K562 (cell line): Measurements from ENCODE around the gene CARS2. TPM values are rescaled to one million over a fixed set of nuclear protein-coding genes. Genes with fewer than 3 reads are reported as not detected.

Experiments used
- ATAC-seq: fragments of 200-7000 bp; cut with Tn5 transposase; 3 replicates; pipeline ENCODE4 v1.9.1; 2020; ENCODE audit warnings: moderate library complexity
- BruUV-seq: library from RNA; stranded (reverse); fragments of 400-500 nt; replicated peaks from 2 replicates; lab custom pipeline; 2021; lab: Mats Ljungman, UMichigan
- CTCF ChIA-PET: fragments of 300-600 bp; formaldehyde crosslinking; extraction: SDS; loops from one replicate; lab custom pipeline; 2021; ENCODE audit warnings: low intra/inter-chr PET ratio; lab: Yijun Ruan, JAX
- POLR2A ChIA-PET: fragments of 300-600, 350-650 bp; sonication (Branson Sonifier 250); formaldehyde crosslinking; extraction: SDS; loops from one replicate; lab custom pipeline; 2021; ENCODE audit warnings: antibody characterized with exemption, inconsistent platforms; lab: Yijun Ruan, JAX
- DNase-seq, 4 experiments: peaks; one replicate each; pipeline versions ENCODE4 v3.0.0 to v3.0.0-alpha.2; 2011 to 2018; ENCODE audit warnings: low spot score in 3 of 4, mixed read lengths in 3 of 4; ENCODE audit errors: extremely low read depth in 1 of 4
- FAIRE-seq: peaks from 2 replicates; lab custom pipeline; 2011; peaks lifted over from hg19 to GRCh38; lab: Jason Lieb, UNC
- H2AFZ ChIP-seq: 2 replicates; pipeline ENCODE4 v1.6.0; 2011; ENCODE audit warnings: low read depth, low read length, control low read depth, inconsistent platforms
- H3K27ac ChIP-seq: fragments of 200-600 bp; 3 replicates; pipeline ENCODE4 v1.8.0; 2011; ENCODE audit warnings: low read depth, mild to moderate bottlenecking, control low read depth, inconsistent platforms, low read length, moderate library complexity, mixed read lengths; ENCODE audit errors: extremely low read depth
- H3K27me3 ChIP-seq, 2 experiments: fragments of 300-600 bp in 1 of 2; 2 replicates in 1 of 2; 3 replicates in 1 of 2; pipeline versions ENCODE4 v1.6.0 to v1.8.0; 2011; ENCODE audit warnings: inconsistent platforms in 2 of 2, low read length in 2 of 2, mild to moderate bottlenecking in 1 of 2, mixed read lengths in 1 of 2, moderate library complexity in 1 of 2; ENCODE audit not compliant: control insufficient read depth in 2 of 2, insufficient read depth in 2 of 2
- H3K36me3 ChIP-seq: fragments of 300-600 bp; 3 replicates; pipeline ENCODE4 v1.8.0; 2011; ENCODE audit warnings: mild to moderate bottlenecking, low read length, inconsistent platforms; ENCODE audit not compliant: control insufficient read depth, insufficient read depth
- H3K4me1 ChIP-seq, 2 experiments: fragments of 200-600 bp in 1 of 2; replicated peaks in 1 of 2; 2 replicates in 1 of 2; 3 replicates in 1 of 2; pipeline versions ENCODE4 v1.5.1 to v1.8.0; 2011; ENCODE audit warnings: inconsistent platforms in 2 of 2, low read length in 2 of 2, mild to moderate bottlenecking in 1 of 2, mixed read lengths in 1 of 2, moderate library complexity in 1 of 2; ENCODE audit not compliant: control insufficient read depth in 2 of 2, insufficient read depth in 2 of 2
- H3K4me2 ChIP-seq: 2 replicates; pipeline ENCODE4 v1.6.1; 2011; ENCODE audit warnings: low read length, control low read depth, inconsistent platforms, mixed read lengths; ENCODE audit not compliant: insufficient read depth
- H3K4me3 ChIP-seq: fragments of 200-600 bp; sonication (generic), shearing (Covaris generic); 2 replicates; pipeline ENCODE4 v1.5.1; 2016; ENCODE audit warnings: control low read depth, inconsistent platforms
- H3K79me2 ChIP-seq: fragments of 200-600 bp; 3 replicates; pipeline ENCODE4 v1.8.0; 2011; ENCODE audit warnings: low read length, inconsistent platforms; ENCODE audit not compliant: control insufficient read depth, insufficient read depth
- H3K9ac ChIP-seq, 2 experiments: 2 replicates each; pipeline versions ENCODE4 v1.6.0 to v1.6.1; 2011; ENCODE audit warnings: low read depth in 2 of 2, low read length in 2 of 2, control low read depth in 1 of 2, inconsistent platforms in 1 of 2, mild to moderate bottlenecking in 1 of 2, mixed read lengths in 1 of 2; ENCODE audit not compliant: insufficient read depth in 1 of 2
- H3K9me1 ChIP-seq: one replicate; pipeline ENCODE4 v1.6.0; 2011; ENCODE audit warnings: inconsistent platforms, mild to moderate bottlenecking, low read length, moderate library complexity; ENCODE audit not compliant: control insufficient read depth, insufficient read depth
- H3K9me3 ChIP-seq: replicated peaks from 2 replicates; pipeline ENCODE4 v1.5.1; 2011; ENCODE audit warnings: low read depth, low read length, inconsistent platforms; ENCODE audit not compliant: control insufficient read depth, insufficient read depth
- H4K20me1 ChIP-seq: replicated peaks from 2 replicates; pipeline ENCODE4 v1.6.1; 2011; ENCODE audit warnings: low read length, inconsistent platforms, mixed read lengths; ENCODE audit not compliant: control insufficient read depth, insufficient read depth
- AFF1 ChIP-seq, 2 experiments: fragments of 450-650 bp; IDR thresholded peaks; 2 replicates each; pipeline ENCODE4 v1.6.1; 2018; ENCODE audit warnings: mild to moderate bottlenecking in 2 of 2, low read depth in 1 of 2; ENCODE audit not compliant: partially characterized antibody in 2 of 2
- CHCHD3 ChIP-seq: fragments of 250-450 bp; sonication (Bioruptor Pico); IDR thresholded peaks from 2 replicates; pipeline ENCODE4 v2.1.2; 2022; ENCODE audit warnings: mild to moderate bottlenecking
- CUX1 ChIP-seq: fragments of 200-800 bp; sonication (Bioruptor generic); IDR thresholded peaks from 2 replicates; pipeline ENCODE4 v1.6.1; 2016; ENCODE audit warnings: missing genetic modification characterization, missing compliant biosample characterization
- HMBOX1 ChIP-seq: sonication (generic); IDR thresholded peaks from 2 replicates; pipeline ENCODE4 v1.6.1; 2016
- MAFG ChIP-seq: fragments of 450-650 bp; conservative IDR thresholded peaks from 2 replicates; pipeline ENCODE4 v1.6.1; 2016; ENCODE audit warnings: missing genetic modification characterization, missing compliant biosample characterization
- MEF2A ChIP-seq: IDR thresholded peaks from 2 replicates; pipeline ENCODE4 v1.6.1; 2011; ENCODE audit warnings: low read depth, mild to moderate bottlenecking, low read length, moderate library complexity; ENCODE audit not compliant: control insufficient read depth
- POLR3A ChIP-seq: IDR thresholded peaks from 2 replicates; pipeline ENCODE4 v1.6.1; 2011; ENCODE audit warnings: borderline replicate concordance, mild to moderate bottlenecking, moderate library complexity; ENCODE audit not compliant: insufficient read length, insufficient read depth; ENCODE audit errors: extremely low read depth
- WGBS: fragments of 100-300 bp; shearing (Covaris generic); methylation state at CpG from one replicate; pipeline ENCODE4 v1.1.6; 2016; ENCODE audit warnings: low coverage, mixed read lengths; ENCODE audit not compliant: insufficient coverage; ENCODE audit errors: missing lambda C conversion rate; 5-methylcytosine and 5-hydroxymethylcytosine counted together
- in situ Hi-C: fragments of 300-500 bp; cut with MboI; formaldehyde crosslinking; loops from 4 replicates; pipeline ENCODE4 v1.15.0; 2018; ENCODE audit warnings: inconsistent platforms, mixed read lengths
- intact Hi-C: fragments of 100-400 bp; cut with micrococcal nuclease; formaldehyde crosslinking; loops from 2 replicates; pipeline ENCODE4 v1.14.2; 2022
- polyA plus RNA-seq, 8 experiments: library from polyadenylated mRNA; depleted of rRNA in 4 of 8; stranded (reverse) in 5 of 8; unstranded in 3 of 8; fragments of >200 nt; fragmentation: Nextera tagmentation in 2 of 8; fragmentation: Illumina TruSeq in 1 of 8; extraction: Ambion mirVana in 2 of 8; extraction: Trizol in 1 of 8; gene quantifications; 2 replicates each; pipeline versions ENCODE4 v1.2.1 to v1.2.3, GENCODE V29; 2011 to 2014; ENCODE audit warnings: inconsistent platforms in 1 of 8, missing spikeins in 1 of 8
- total RNA-seq, 7 experiments: library from RNA; depleted of rRNA in 6 of 7; stranded (reverse); fragments of >200 nt in 6 of 7; fragmentation: Illumina TruSeq in 2 of 7; extraction: Trizol in 2 of 7; gene quantifications; 2 replicates each; pipeline versions ENCODE4 v1.2.1 to v1.2.3, GENCODE V29; 2011 to 2021; ENCODE audit warnings: low replicate concordance in 1 of 7

Gene CARS2
- total and polyA plus RNA-seq, 9 of the 15 experiments (the other 6 are each of a cell fraction or from before 2014, with no cell fraction given) = 1.7 to 37.4 (median 30.5) TPM

GRCh38 chr13:110676595-110677587 is 29.0 kb downstream of the CARS2 start:
- no peaks in the 10 kb centered on the region; a peak in 1 of 5 replicates for H3K4me1 ChIP-seq
- H3K9me3 ChIP-seq = no peaks in the 10 kb centered on the region
- no peaks in the 10 kb centered on the region for H3K9me1 ChIP-seq
- peaks cover 37% of the 10 kb centered on the region; the same call in 2 of the 3 replicates for H3K36me3 ChIP-seq
- ATAC-seq (no peak), DNase-seq (no peak), FAIRE-seq (no peak)
- CTCF ChIA-PET = no interaction called here
- WGBS = 96% methylated on average over 13 of the region's 28 CpGs
- no peak overlapping the region for H2AFZ ChIP-seq
- no peak overlapping the region for H3K4me2 ChIP-seq
- no peaks in the 10 kb centered on the region for H3K79me2 ChIP-seq
- no peak overlapping the region for H3K4me3 ChIP-seq
- POLR2A ChIA-PET = no interaction called here
- in situ Hi-C loops = no loop called here
- no peaks in the 10 kb centered on the region for H3K27me3 ChIP-seq
- H3K9ac ChIP-seq = no peak overlapping the region; a peak in 1 of 4 replicates
- no peak overlapping the region for H3K27ac ChIP-seq
- H4K20me1 ChIP-seq = no peaks in the 10 kb centered on the region
- BruUV-seq = no TSS peak
- intact Hi-C loops = no loop called here
- TF ChIP-seq HMBOX1 (no peak), MAFG (tag) (no peak), CHCHD3 (CRISPR knock-in tag) (no peak), MEF2A (no peak), AFF1 (IDR thresholded peaks at IDR 0.05; ENCODE audit: low read depth in 1 of 2, partially characterized antibody in 2 of 2) (no peak), POLR3A (no peak), CUX1 (CRISPR knock-in tag) (no peak)
